Glutamatergic neuron (in vitro differentiated cells): ENCODE measurements around the gene SPHKAP. TPM values are rescaled to one million over a fixed set of nuclear protein-coding genes. Genes with fewer than 3 reads are reported as not detected.
"Not testable (repeated sequence)": the region's sequence is repeated elsewhere in the genome, so short reads cannot be mapped to it uniquely, and the experiment has no call there.

Experiments used
- DNase-seq: peaks from one replicate; pipeline ENCODE4 v3.0.0; 2022
- H3K27ac Mint-ChIP-seq: one replicate; pipeline ENCODE4 v1.8.0; 2020; ENCODE audit warnings: mild to moderate bottlenecking, mixed read lengths, inconsistent platforms; ENCODE audit not compliant: unreplicated experiment
- H3K27me3 Mint-ChIP-seq: one replicate; pipeline ENCODE4 v1.8.0; 2020; ENCODE audit warnings: mild to moderate bottlenecking, moderate library complexity, mixed read lengths, inconsistent platforms; ENCODE audit not compliant: unreplicated experiment
- H3K36me3 Mint-ChIP-seq: one replicate; pipeline ENCODE4 v1.8.0; 2020; ENCODE audit warnings: mild to moderate bottlenecking, mixed read lengths, inconsistent platforms; ENCODE audit not compliant: unreplicated experiment
- H3K4me1 Mint-ChIP-seq: one replicate; pipeline ENCODE4 v1.8.0; 2020; ENCODE audit warnings: mild to moderate bottlenecking, low read depth, mixed read lengths, inconsistent platforms; ENCODE audit not compliant: unreplicated experiment
- H3K4me3 Mint-ChIP-seq: one replicate; pipeline ENCODE4 v1.8.0; 2020; ENCODE audit warnings: mild to moderate bottlenecking, mixed read lengths, inconsistent platforms; ENCODE audit not compliant: unreplicated experiment
- H3K9me3 Mint-ChIP-seq: one replicate; pipeline ENCODE4 v1.8.0; 2020; ENCODE audit warnings: mild to moderate bottlenecking, moderate library complexity, mixed read lengths, inconsistent platforms; ENCODE audit not compliant: unreplicated experiment
- total RNA-seq: library from RNA; stranded (reverse); fragmentation: NEBNext Ultra II Directional; extraction: Animal tissue kit (Norgen Biotek cat#: 25700); gene quantifications from one replicate; pipeline ENCODE4 v1.2.1, GENCODE V29; 2021; ENCODE audit not compliant: unreplicated experiment
- TF ChIP-seq, protein P1 (sequence below): fragments of 200-600 bp; sonication (generic); IDR thresholded peaks from one replicate; pipeline ENCODE4 v1.5.0; 2021; ENCODE audit not compliant: partially characterized antibody, unreplicated experiment

SPHKAP gene
- total RNA-seq, 1 donor from 2014 or later, result 0.71 TPM

DNA sequence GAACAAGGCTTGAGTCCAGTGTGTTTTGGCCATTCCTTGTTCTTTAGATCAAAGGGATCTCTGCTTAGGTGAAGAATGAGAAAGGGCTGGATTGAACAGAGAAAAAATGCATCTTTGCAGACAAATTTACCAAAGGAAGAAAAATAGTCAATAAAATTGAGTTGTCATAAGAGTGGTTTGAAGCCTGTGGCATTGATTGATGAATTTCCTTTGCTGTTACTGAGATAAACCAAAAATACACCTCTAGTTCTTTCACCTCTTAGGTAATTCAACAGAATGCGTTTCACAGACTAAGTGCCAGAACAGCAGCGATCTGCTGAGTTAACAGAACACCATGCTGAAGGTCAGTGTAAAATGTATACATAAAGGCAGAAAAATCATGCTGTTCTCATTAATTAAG, 96.8 kb downstream of the SPHKAP start:
- Mint-ChIP-seq H3K9me3 (no peaks in the 10 kb centered on the region), H3K36me3 (peaks cover 8% of the 10 kb centered on the region), H3K4me3 (no peak overlapping the region), H3K27me3 (no peaks in the 10 kb centered on the region), H3K4me1 (no peaks in the 10 kb centered on the region), H3K27ac (no peak overlapping the region)
- no peak for DNase-seq
- TF ChIP-seq, protein P1, sequence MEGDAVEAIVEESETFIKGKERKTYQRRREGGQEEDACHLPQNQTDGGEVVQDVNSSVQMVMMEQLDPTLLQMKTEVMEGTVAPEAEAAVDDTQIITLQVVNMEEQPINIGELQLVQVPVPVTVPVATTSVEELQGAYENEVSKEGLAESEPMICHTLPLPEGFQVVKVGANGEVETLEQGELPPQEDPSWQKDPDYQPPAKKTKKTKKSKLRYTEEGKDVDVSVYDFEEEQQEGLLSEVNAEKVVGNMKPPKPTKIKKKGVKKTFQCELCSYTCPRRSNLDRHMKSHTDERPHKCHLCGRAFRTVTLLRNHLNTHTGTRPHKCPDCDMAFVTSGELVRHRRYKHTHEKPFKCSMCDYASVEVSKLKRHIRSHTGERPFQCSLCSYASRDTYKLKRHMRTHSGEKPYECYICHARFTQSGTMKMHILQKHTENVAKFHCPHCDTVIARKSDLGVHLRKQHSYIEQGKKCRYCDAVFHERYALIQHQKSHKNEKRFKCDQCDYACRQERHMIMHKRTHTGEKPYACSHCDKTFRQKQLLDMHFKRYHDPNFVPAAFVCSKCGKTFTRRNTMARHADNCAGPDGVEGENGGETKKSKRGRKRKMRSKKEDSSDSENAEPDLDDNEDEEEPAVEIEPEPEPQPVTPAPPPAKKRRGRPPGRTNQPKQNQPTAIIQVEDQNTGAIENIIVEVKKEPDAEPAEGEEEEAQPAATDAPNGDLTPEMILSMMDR, result no peak

DNA sequence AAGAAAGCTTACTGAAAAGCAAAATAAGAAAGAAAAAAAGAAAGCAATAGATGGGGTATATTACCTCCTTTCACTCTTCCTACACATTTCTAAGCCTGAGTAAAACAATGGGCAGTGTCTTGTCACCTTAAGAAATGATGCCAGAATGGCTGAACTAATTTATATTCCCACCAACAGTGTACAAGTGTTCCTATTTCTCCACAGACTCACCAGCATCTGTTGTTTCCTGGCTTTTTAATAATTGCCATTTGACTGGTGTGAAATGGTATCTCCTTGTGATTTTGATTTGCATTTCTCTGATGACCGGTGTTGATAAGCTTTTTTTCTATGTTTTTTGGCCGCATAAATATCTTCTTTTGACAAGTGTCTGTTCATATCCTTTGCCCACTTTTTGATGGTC, 98.4 kb downstream of the SPHKAP start:
- no peak overlapping the region for H3K27ac Mint-ChIP-seq
- H3K36me3 Mint-ChIP-seq, result no peaks in the 10 kb centered on the region
- peaks cover 2% of the 10 kb centered on the region for H3K9me3 Mint-ChIP-seq
- no peaks in the 10 kb centered on the region for H3K4me1 Mint-ChIP-seq
- TF ChIP-seq, protein P1, result no peak
- DNase-seq, result no peak
- H3K4me3 Mint-ChIP-seq, result no peak overlapping the region
- H3K27me3 Mint-ChIP-seq, result no peaks in the 10 kb centered on the region

DNA sequence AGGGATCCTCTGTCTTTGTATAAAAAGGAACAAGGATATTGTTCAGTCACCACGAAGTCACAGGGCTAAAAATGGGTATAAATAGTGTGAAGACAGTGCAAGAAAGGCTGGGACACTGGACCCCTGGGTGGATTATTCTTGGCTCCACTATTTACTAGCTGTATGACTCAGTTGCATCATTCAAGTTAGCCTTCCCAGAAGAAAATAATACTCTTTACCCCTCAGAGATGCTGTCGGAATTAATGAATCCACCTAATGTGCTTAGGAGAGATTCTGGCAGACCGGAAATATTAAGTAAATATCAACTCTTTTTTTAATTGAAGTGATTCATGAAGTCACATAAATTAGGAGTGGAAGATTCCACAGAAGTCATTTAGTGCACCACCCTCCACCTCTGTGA, 98.9 kb downstream of the SPHKAP start:
- H3K4me1 Mint-ChIP-seq, result no peaks in the 10 kb centered on the region
- no peaks in the 10 kb centered on the region for H3K27me3 Mint-ChIP-seq
- H3K4me3 Mint-ChIP-seq, result no peak overlapping the region
- TF ChIP-seq, protein P1, result no peak
- no peaks in the 10 kb centered on the region for H3K36me3 Mint-ChIP-seq
- H3K9me3 Mint-ChIP-seq, result peaks cover 3% of the 10 kb centered on the region
- H3K27ac Mint-ChIP-seq, result no peak overlapping the region
- no peak for DNase-seq

DNA sequence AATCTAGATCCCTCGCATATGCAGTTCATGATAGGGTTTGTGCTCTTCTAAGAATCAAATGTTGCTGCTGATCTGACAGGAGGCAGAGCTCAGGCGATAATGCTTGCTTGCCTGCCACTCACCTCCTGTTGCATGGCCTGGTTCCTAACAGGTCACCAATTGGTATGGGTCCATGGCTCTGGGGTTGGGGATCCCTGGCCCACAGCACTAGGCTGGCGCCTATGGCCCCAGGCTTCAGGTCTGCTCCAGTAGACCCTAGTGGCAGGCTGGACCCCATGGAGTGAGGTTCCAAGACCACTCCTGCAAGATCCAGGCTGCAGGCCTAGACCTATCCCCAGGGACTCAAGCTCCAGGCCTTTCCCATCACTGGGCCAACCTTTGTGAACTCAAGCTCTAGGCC, 102.3 kb downstream of the SPHKAP start:
- TF ChIP-seq, protein P1, result no peak
- DNase-seq, result no peak
- H3K27ac Mint-ChIP-seq, result no peak overlapping the region
- no peaks in the 10 kb centered on the region for H3K27me3 Mint-ChIP-seq
- H3K36me3 Mint-ChIP-seq, result no peaks in the 10 kb centered on the region
- no peaks in the 10 kb centered on the region for H3K4me1 Mint-ChIP-seq
- H3K4me3 Mint-ChIP-seq, result no peak overlapping the region
- peaks cover 4% of the 10 kb centered on the region for H3K9me3 Mint-ChIP-seq

DNA sequence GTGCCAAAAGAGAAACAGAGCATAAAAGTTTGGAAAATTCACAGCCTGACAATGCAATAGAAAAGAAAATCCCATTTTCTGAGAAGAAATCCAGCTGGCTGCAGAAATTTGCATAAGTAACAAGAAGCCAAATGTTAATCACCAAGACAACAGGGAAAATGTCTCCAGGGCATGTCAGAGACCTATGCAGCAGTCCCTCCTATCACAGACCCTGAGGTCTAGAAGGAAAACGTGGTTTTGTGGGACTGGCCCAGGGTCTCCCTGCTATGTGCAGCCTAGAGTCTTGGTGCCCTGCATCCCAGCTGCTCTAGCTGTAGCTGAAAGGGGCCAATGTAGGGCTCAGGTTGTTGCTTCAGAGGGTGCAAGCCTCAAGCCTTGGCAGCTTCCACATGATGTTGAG, 104.8 kb downstream of the SPHKAP start:
- not testable (repeated sequence) for H3K27me3 Mint-ChIP-seq, H3K36me3 Mint-ChIP-seq, H3K4me3 Mint-ChIP-seq, DNase-seq, H3K4me1 Mint-ChIP-seq, H3K27ac Mint-ChIP-seq, H3K9me3 Mint-ChIP-seq

DNA sequence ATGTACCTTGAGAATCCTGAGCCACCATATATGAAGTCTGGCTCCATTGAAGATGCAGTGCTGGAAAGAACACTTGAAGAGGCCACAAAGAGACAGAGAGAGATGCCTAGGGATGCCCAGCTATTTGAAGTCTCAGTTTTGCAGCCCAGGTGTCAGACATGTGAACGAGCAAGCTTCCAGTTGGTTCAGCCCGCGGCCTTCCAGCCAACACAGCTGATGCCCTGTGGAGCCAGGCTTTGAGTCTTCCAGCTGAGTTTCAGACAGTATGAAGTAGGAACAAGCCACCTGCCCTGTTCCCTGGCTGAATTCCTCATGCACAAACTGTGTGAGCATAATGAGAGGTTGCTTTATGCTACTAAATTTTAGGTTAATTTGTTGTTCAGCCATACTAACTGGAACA, 108.8 kb downstream of the SPHKAP start:
- Mint-ChIP-seq H3K9me3 (peaks cover 1% of the 10 kb centered on the region), H3K27me3 (no peaks in the 10 kb centered on the region), H3K4me3 (no peak overlapping the region), H3K4me1 (peaks cover 3% of the 10 kb centered on the region), H3K27ac (no peak overlapping the region), H3K36me3 (no peaks in the 10 kb centered on the region)
- DNase-seq, result no peak
- TF ChIP-seq, protein P1, result no peak
